NCI-H446 treated with DMSO at 0.1 percent for 48 hours (cell line): ENCODE measurements around the gene TMEM178B.
"Not testable (repeated sequence)": the region's sequence is repeated elsewhere in the genome, so short reads cannot be mapped to it uniquely, and the experiment has no call there.

ENCODE experiments used
- DNase-seq: peaks from one replicate; lab custom pipeline; 2025; lab: John Stamatoyannopoulos, UW

The TMEM178B gene

DNA sequence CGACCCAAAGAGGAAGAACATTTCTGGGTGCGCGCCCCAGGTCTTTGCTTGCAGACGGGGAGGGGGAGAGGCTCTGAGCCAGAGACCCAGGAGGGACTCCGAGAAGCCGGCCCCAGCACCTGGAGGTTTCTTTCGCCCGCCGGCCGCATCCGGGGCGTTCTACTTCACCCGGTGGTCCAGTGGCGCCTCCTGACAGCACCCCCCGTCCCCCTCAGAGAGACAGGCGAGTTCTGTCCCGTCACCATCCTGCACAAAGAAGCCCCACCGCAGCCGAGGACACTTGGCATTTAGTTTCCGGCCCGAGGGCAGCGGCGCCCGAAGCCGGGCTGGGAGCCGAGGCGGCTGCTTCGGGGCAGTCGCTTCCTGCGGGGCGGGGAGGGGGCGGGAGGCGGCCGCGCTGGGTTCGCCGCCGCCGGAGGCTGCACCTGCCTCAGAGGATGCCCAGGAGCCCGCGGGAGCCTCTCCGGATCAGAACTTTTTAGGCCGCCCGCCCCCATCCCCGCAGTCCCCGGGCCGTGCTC is at the start of gene TMEM178B:
Gene TMEM178B, plus strand, starts transcription at position 424 of the 521 bp plus-strand sequence.
- no peak for DNase-seq

DNA sequence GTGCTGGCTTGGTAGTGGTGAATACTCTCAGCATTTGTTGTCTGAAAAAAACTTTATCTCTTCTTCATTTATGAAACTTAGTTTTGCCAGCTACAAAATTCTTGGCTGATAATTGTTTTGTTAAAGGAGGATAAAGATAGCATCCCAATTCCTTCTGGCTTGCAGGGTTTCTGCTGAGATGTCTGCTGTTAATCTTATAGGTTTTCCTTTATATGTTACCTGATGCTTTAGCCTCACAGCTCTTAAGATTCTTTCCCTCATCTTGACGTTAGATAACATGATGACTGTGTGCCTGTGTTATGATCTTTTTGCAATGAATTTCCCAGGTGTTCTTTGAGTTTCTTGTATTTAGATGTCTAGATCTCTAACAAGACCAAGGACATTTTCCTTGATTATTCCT is 49.2 kb upstream of the TMEM178B start:
- no peak for DNase-seq

DNA sequence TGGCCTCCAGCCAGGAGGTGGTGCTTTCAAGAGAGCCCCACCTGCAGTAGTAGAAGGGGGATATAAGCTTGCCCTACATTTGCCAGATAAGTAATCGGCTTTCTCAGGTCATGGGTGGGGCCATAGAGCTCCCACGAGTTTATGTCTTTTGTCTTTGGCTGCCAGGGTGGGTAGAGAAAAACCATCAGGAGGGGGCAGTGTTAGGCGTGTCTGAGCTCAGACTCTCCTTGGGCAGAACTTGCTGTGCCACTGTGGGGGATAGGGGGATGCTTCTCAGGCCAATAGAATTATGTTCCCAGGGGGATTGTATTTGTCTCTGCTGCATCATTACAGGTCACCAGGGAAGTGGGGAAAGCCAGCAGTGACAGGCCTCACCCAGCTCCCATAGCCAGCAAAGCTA is 46.8 kb upstream of the TMEM178B start:
- DNase-seq, result no peak

DNA sequence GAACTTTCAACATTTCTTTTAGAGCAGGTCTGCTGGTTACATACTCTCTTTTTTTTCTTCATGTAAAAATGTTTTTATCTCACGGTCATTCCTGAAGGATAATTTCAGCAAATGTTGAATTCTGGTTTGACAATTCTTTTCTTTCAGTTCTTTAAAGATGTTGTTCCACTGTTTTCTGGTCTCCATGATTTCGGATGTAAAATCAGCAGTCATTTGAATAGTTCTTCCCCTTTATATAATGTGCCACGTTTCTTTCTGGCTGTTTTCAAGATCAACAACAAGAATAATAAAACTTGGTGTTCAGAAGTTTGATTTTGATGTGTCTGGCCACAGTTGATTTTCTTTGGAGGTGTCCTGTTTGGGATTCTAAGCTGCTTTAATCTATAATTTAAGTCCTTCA is 45.1 kb upstream of the TMEM178B start:
- no peak for DNase-seq

DNA sequence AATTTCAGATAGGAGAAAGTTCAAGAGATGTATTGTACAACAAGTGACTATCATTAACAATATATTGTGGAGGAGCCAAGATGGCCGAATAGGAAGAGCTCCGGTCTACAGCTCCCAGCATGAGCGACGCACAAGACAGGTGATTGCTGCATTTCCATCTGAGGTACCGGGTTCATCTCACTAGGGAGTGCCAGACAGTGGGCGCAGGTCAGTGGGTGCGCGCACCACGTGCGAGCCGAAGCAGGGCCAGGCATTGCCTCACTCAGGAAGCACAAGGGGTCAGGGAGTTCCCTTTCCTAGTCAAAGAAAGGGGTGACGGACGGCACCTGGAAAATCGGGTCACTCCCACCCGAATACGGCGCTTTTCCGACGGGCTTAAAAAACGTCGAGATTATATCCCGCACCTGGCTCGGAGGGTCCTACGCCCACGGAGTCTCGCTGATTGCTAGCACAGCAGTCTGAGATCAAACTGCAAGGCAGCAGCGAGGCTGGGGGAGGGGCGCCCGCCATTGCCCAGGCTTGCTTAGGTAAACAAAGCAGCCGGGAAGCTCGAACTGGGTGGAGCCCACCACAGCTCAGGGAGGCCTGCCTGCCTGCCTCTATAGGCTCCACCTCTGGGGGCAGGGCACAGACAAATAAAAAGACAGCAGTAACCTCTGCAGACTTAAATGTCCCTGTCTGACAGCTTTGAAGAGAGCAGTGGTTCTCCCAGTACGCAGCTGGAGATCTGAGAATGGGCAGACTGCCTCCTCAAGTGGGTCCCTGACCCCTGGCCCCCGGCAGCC is 41.1 kb upstream of the TMEM178B start:
- not testable (repeated sequence) for DNase-seq

DNA sequence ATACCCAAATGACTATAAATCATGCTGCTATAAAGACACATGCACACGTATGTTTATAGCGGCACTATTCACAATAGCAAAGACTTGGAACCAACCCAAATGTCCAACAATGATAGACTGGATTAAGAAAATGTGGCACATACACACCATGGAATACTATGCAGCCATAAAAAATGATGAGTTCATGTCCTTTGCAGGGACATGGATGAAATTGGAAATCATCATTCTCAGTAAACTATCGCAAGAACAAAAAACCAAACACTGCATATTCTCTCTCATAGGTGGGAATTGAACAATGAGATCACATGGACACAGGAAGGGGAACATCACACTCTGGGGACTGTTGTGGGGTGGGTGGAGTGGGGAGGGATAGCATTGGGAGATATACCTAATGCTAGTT is 35.8 kb upstream of the TMEM178B start:
- not testable (repeated sequence) for DNase-seq

DNA sequence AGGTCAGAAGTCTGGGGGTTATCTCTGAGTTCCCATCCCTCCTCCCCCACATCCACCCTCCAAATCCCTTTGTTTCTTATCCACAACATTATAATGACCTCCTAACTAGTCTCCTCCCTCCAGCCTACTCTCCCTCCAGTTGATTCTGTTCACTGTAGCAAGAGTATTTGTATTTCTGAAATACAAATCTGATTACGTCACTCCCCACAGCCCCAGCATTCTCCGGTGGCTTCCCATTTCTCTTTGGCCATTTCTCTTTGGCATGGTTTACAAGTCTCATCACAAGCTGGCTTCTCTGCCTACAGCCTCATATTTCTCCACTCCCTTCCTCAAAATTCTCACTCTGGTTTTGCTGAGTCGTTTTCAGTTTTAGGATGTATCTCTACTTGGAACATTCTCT is 34.5 kb upstream of the TMEM178B start:
- DNase-seq, result no peak

DNA sequence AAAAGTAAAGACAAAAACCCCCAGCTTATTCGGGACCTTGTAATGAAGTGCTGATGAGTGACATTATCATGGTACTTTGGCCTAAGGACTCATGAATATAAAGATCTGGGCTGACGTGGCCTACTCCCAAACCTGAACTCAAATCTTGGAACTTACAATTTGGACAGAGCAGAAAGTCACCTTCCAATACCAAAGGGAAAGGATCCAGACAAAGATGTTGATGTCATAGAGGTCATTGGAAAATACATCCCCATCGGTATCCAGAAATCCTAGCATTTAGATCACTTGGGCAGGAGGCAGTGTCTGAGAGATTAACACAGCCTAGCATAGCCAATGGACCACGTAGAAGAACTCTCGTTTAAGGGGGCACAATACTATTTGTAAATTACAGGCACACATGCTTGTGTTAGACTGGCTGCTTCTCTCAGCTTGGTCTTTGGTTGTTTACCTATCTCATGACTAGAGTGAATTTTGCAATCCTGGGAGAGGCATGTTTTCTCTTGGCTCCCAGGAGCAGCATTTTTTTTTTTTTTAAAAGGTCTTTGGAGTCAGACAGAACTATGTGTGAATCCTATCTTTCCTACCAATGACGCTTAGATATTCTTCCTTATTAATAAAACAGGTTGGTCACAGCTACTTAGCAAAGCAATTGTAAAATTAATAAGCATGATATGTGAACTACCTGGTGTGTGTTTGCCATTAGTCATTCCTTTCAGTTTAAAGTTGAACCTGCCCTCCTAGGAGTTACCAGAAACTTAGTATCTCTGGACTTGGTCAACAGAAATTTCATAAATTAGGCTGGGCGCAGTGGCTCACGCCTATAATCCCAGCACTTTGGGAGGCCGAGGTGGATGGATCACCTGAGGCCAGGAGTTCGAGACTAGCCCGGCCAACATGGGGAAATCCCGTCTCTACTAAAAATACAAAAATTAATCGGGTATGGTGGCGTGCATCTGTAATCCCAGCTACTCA is 31.4 kb upstream of the TMEM178B start:
- no peak for DNase-seq

DNA sequence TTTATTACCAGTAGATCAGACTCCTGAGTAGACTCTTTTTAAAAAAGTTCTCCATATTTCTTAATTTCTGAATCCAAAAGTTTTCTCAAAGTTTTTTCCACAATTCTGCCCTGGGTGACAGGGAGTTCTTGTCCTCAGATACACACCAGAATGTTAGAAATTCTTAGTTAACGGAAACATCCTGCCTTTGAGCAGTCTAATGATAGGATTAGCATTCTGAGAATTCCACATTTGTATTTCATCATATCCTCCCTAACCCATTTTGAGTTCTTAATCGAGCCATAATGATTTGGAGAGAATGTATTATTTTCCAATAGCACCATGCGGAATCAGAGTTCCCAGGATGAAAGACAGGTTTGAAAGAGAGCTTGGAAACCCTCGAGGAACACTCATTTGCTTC is 30.2 kb upstream of the TMEM178B start:
- DNase-seq, result no peak

DNA sequence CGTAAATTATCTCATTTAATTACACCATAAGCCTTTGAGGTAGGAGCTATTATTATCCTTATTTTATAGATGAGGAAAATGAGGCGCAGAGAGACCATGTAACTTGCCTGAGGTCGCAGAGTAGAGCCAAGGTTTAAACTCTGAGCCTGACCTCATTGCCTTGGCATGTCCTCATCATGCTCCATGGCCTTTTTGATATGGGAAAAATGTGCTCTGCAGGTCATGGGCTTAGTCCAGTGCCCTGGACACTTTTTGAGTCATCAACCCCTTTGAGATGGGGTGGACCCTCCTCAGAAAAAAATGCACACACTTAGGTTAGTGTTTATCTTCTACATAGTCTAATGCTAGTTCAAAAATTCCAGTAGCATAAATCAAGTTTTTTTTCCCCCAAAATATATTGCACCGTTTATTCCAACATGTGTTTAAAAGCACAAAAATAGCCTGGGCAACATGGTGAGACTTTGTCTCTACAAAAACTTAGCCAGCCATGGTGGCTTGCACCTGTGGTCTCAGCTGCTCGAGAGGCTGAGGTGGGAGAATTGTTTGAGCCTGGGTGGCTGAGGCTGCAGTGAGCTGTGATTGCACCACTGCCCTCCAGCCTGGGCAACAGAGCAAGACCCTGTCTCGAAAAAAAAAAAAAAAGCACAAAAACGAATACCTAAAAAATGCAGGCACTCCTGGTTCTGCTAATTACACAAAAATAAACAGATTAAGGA is 28.6 kb upstream of the TMEM178B start:
- DNase-seq, result no peak

DNA sequence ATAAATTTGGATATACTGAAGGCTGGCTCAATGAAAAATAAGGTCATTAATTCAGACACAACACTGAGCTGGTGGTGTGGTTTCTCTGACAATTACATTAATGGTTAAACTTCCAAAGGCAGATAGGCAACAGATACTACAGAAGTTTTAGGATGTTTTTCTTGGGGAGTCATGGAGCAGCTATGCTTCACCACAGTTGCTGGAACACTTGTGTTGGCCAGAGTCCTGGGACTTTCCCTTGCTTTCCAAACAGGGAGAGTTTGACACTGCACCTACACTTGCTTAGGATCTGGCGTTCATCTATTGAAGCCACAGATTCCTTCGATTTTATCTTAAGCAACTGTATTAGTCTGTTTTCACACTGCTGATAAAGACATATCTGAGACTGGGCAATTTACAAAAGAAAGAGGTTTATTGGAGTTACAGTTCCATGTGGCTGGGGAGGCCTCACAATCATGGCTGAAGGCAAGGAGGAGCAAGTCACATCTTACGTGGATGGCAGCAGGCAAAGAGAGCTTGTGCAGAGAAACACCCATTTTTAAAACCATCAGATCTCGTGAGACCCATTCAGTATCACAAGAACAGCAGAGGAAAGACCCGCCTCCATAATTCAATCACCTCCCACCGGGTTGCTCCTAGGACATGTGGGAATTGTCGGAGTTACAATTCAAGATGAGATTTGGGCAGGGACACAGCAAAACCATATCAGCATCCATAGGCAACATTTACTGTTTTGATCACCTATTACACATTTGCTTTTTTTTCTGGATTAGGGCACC is 27.8 kb upstream of the TMEM178B start:
- DNase-seq, result no peak

DNA sequence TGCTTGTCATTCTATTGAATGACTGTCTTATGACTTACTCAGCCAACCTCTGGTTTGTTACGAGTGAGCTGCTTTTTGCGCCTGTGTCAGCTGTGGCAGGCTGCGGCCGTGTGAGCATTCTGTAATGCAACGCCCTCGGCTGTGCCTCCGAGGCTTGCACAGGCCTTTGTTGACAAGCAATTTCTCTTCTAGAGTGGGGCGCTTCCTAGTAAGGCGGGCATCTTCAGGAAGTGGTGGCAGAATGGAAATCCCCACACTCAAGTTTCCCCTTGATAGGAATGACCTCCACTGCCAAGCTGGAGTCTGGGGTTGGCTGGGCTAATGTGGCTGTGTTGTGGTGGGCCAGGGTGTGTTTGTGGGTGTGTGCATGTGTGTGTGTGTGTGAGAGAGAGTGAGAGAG is 20.2 kb upstream of the TMEM178B start:
- no peak for DNase-seq

DNA sequence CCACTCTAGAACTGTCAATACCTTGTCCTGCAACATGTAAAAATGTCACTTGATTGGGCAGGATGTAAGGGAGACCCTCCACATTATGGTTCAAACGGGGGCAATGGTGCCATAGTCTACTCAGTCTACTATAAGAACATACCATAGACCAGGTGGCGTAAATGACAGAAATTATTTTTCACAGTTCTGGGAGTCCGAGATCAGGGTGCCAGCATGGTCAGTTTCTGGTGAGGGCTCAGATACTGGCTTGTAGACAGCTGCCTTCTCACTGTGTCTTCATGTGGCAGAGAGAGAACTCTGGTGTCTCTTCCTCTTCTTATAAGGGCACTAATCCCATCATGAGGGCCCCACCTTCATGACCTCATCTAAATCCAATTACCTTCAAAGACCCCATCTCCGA is 18.7 kb upstream of the TMEM178B start:
- DNase-seq, result no peak

DNA sequence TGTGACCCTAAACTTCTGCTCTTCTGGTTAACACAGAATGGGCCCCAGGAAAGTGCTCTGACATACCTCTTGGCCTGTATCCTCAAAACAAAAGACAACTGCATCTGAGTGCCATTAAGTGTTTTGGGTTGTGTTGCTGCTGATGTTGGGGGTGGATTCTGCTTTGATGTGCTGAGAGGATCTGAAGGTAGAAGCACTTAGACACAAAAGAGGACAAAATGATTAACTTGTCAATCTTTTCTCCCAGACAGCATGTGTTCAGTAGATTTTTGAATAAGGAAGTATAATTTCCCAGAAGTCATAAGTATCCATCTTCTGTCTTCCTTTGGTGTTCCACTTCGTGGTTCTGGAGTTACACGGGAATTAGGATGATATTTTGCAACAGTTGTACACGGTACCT is 16.1 kb upstream of the TMEM178B start:
- no peak for DNase-seq

DNA sequence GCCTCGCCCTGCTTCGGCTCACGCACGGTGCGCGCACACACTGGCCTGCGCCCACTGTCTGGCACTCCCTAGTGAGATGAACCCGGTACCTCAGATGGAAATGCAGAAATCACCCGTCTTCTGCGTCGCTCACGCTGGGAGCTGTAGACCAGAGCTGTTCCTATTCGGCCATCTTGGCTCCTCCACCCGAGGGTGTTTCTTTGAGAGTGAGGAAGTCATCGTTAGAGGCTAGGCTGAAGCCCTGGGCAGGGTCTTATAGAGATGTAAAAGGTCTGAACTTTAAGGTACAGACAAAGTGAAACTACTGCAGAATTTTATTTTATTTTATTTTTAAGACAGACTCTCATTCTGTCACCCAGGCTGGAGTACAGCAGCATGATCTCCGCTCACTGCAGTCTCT is 6.0 kb upstream of the TMEM178B start:
- DNase-seq, result not testable (repeated sequence)

DNA sequence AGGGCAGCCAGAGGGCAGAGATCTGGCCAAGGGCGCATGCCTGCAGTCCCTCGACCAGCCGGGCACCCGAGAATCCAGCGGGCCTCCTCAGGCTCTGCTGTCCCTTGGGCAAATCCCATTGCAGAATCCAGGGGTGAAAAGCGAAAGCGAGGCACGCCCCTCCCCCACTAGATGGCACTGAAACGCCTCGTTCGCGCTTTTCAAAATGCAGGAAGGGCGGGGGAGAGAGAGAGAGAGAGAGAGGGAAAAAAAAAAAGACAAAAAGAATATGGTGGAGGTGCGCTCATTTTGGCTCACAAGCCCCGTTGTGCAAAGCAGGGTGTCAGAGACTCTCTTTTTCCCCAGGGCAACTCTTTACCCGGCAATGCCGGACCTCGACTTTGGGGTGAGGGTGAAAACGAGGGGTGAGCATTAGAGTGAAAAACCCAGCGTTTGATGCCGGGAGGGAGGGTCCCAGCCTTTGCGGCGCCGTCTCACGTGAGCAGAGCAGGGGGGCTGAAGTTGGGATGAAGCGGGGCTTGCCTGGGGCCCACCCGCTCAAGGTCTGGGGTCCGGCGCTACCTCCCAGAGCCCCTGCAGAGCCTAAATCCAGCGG is 2.5 kb upstream of the TMEM178B start:
- peak; percentile 40 for DNase-seq

DNA sequence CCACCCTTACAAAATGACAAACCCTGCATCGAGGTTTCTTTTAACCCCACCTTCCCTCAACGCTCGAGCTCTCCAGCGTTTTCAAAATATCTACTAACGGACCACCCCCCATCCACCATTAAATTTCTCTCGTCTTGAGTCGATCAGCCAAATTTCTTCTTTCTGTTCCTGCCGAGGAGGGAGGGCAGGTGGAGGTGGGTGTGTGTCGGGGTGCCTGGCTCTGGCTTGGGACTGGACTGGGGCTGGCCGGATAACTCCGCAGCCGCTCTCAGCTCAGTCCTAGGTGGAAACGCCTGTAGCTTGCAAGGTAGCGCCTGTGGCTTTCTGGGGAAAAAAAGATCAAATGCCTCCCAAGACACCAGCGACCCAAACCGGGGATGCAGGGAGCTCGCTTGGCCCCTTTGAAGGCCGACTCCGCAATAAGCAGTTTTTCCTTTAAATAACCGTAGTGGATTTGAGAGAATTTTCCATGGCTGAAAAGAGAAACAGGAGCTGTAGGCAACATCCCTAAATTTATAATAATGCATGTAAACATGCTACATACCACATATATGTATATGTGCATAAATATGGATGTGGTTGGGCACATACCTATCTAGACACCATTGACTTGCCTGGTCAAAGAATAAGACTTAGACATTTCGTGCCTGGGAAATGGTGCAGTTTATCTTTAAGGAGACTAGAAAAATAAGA is 1.9 kb upstream of the TMEM178B start:
- DNase-seq, result no peak

DNA sequence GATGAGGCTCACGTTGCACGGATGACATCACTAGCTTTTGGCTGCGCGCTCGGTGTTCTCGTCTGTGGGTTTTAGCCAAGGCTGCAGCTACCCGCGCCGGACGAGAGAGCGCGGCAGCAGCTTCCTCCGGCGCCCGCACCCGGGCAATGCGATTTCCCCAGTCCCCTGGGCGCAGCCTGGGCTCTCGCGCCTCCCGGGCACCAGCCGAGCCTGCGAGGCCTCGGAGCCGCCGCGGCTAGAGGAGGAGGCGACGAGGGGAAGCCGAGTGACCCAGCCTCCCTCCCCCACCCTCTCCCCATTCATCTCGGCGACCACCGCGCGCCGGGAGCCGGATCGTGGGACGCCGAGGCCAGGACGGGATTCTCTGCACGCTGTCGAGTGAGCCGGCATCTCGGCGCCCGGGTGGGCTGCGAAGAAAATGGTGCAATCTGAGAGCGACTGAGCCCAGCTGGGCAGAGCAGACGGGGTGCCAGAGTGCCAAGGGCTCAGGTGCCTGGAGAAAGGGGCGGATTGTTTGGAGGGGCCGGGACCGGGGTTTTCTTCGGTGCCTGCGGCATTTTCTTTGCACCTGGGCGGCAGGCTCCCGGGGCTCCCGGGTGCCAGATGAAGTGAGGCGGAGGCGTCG is 1.2 kb upstream of the TMEM178B start:
- peak; percentile 78 for DNase-seq

DNA sequence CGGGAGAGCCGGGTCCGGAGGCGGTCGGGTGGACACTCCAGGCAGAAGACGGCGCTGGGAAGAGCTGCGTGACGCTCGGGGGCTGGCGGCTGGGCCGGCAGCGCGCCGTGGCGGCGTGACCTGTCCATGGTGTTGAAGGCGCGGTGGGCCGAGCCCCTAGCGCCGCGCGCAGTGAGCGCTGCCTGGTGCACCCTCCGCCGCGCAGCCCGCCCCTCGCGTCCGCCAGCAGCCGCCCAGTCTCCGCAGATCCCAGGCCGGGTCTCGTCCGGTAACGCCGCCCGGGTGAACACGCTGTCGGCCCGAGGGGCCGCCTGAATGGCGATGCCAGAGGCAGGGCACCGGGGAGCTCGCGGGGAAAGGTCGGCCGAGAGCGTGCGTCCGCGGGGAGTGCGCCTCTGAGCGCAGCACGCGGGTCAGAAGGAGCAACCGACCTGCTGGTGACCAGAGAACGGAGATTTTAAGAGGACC is 657 bp upstream of the TMEM178B start:
- DNase-seq, result no peak
